GM19463 (cell line): ENCODE measurements around the gene YEATS2.
"Not testable (repeated sequence)": the region's sequence is repeated elsewhere in the genome, so short reads cannot be mapped to it uniquely, and the experiment has no call there.

Experiments
- ATAC-seq: cut with Tn5 transposase; IDR thresholded peaks from one replicate; pipeline ENCODE4 v1.9.1; 2021; ENCODE audit warnings: mild to moderate bottlenecking, moderate library complexity; ENCODE audit not compliant: unreplicated experiment

YEATS2 gene

DNA sequence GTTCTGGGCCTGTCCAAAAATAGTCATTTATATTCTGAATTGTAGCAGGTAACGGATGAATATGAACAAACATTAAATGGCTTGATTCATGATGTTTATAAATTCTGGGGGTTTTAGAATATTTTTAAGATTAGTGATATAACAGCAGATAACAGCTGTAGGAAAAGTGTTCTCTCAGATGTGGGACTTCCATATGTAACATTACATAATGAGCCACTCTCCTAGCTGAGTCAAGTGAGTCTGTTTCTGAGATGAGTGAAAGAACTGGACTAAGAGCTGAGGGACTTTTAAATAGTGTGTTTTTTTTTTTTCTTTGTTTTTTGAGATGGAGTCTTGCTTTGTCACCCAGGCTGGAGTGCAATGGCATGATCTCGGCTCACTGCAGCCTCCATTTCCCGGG is 13.9 kb downstream of the YEATS2 start:
- no peak for ATAC-seq

DNA sequence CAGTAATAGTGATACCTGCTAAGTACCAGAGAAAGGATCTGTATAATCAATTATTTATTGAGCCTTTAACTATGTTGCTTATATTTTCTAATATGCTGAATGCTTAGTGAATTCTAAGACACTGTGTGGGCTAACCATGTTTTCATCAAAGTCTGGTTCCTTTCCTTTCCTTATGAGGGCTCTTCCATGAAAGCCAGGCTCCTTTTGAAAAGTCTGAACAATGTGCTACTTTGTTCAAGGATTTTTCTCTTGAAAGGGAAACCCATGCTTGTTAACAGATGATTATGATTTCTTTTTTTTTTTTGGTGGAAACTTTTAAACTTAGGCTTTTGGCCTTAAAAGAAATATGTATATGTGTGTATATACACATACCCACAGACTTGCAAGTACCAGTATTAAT is 17.0 kb downstream of the YEATS2 start:
- ATAC-seq: no peak

DNA sequence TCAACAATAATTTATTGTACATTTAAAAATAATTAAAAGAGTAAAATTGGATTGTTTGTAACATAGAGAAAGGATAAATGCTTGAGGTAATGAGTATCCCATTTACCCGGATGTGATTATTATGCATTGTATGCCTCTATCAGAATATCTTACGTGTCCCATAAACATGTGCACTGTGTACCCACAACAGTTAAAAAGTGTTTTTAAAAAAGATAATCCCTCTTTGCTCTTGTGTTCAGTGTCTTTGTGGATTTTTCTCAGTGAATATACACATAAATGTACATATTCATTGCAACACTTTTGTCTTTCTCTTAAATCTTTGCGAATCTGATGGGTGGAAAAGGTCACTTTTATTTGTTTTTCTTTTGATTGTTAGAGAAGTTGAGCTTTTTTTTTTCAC is 20.4 kb downstream of the YEATS2 start:
- ATAC-seq: no peak

DNA sequence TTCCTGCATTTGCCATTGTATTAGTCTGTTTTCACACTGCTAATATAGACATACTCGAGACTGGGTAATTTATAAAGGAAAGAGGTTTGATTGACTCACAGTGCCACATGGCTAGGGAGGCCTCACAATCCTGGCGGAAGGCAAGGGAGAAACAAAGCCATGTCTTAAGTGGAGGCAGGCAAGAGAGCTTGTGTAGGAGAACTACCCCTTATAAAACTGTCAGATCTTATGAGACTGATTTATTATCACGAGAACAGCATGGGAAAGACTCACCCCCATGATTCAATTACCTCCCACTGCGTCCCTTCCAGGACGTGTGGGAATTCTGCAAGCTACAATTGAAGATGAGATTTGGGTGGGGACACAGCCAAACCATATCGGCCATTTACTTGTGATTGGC is 27.8 kb downstream of the YEATS2 start:
- ATAC-seq: no peak

DNA sequence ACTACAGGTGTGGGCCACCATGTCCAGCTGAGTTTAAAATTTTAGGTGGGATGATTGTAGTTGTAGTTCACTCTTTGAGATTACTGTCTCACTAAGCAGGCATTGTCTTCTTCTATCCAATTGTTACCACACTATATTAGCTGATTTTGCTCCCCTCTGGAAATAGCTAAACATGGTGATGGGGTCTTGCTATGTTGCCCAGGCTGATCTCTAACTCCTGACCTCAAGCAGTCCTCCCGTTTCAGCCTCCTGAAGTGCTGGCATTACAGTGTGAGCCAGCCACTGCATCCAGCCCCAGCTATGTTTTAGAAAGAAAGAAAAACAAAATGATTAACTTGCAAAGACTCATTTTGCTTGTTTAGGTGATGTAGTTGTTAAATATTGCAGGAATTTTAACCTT is 30.6 kb downstream of the YEATS2 start:
- ATAC-seq: no peak

DNA sequence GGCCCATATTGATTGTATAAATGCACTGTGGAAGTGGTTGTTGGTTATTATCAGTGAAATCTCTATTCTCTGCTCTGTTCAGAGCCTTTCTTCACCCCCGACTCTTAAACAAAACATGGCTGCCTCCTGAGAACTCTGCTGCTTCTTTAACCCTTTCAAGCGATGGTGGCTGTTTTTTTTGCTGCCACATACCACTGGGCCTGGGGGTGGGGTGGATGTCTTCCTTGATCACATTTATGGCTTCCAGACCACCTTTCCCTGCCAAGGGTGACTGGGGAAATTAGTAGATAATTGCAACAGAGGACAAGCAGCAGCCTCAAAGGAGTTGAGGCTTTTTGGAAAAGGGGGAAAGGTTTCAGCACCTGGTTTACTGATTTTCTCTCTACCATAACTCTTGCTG is 32.8 kb downstream of the YEATS2 start:
- no peak for ATAC-seq

DNA sequence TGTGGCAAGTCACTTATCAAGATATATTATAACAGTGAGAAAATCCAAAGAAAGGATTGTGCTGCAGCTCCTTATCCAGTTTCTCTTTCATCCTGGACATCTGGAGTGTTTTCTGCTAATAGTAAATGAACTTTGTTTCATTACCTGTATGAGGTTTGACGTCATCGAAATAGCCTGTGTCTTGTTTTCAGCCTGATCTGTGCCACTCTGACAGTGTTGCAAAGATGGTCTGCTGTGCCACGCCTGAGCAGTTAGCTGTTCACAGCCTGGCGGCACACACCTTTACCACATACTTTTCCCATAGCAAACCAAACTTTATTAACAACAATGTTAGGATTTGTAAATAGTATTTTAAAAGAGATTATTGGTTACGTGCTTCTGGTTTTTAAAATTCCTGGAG is 34.0 kb downstream of the YEATS2 start:
- no peak for ATAC-seq

DNA sequence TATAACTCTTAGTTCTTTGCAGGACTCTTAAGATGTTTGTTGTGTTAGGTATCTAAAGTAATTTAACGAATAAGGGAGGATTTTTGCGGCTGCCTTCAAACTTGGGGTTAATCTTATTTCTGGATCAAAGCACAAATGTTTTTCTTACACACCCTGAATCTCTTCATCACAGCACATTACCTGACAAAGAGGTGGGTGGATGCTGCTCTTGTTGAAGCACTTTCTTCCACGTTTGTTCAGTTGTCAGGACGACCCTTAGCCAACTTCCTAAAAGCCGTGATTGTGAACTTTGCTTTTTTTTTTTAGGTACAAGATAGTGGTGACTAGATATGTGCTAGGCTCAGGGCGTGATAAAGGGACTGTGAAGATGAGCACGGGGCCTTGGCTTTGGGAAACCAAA is 36.0 kb downstream of the YEATS2 start:
- ATAC-seq: no peak

DNA sequence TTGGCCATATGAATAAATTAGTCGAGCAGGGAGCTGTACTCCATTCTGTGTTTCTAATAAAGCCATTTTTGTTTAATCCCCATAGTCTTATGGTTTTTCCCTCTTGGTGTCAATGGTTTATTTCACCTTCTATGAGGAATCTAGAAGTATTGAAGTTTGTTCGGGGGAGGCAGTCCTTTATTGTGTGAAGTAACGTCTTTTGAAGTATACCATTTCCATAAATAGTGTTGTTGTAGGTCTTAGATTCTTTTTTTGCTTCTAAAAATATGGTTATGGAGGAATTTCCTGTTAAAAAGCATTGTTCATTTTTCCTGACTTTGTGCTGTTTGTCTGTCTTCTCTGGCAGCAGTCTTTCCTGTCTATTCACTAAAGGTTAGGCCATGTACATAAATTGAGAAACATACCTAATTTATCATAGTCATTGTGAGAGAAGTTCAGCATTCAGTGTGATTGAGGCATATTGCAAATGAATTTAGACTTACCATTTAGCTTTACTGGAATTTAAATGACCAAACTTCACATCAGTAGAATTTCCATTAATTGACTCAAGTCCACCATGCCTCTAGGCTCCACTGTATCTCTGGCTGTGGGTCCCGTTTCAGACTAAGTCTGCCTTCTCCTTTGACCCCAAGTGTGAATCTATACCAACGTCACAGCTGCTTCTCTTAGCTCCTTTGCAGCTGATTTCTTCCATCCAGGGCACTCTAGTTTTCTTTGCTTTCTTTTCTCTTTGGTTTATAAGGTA is 37.3 kb downstream of the YEATS2 start:
- no peak for ATAC-seq

DNA sequence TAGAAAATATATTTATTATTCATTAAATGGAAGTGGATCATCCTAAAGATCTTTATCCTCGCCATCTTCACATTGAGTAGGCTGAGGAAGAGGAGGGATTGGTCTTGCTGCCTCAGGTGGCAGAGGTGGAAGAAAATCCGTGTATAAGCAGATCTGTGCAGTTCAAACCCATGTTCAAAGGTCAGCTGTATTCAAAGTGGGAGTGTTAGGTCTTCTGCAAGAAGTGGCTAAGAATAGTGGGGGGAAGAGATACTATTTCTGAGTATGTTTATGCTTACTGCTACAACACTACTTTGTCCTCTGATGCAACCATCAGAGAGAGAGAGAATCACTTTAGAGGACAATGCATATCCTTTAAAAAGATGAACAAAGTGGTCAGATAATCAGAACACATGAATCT is 39.5 kb downstream of the YEATS2 start:
- ATAC-seq: no peak

DNA sequence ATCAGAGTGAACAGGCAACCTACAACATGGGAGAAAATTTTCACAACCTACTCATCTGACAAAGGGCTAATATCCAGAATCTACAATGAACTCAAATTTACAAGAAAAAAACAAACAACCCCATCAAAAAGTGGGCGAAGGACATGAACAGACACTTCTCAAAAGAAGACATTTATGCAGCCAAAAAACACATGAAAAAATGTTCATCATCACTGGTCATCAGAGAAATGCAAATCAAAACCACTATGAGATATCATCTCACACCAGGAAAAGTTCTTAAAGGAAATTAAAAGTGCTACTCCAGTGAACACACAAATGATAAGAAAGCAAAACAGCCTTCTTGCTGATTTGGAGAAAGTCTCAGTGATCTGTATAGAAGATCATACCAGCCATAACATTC is 42.6 kb downstream of the YEATS2 start:
- not testable (repeated sequence) for ATAC-seq

DNA sequence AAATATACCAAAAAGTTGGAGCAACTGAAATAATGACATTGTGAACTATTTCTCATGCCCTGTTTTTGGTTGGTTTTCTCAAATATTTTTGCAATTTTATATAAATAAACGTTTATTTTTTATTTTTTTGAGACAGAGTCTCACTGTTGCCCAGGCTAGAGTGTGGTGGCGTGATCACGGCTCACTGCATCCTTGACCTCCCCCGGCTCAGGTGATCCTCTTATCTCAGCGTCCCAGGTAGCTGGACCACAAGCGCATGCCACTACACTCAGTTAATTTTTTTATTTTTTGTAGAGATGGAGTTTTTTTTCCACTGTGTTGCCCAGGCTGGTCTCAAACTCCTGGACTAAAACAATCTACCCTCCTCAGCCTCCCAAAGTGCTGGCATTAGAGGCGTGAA is 45.6 kb downstream of the YEATS2 start:
- no peak for ATAC-seq

DNA sequence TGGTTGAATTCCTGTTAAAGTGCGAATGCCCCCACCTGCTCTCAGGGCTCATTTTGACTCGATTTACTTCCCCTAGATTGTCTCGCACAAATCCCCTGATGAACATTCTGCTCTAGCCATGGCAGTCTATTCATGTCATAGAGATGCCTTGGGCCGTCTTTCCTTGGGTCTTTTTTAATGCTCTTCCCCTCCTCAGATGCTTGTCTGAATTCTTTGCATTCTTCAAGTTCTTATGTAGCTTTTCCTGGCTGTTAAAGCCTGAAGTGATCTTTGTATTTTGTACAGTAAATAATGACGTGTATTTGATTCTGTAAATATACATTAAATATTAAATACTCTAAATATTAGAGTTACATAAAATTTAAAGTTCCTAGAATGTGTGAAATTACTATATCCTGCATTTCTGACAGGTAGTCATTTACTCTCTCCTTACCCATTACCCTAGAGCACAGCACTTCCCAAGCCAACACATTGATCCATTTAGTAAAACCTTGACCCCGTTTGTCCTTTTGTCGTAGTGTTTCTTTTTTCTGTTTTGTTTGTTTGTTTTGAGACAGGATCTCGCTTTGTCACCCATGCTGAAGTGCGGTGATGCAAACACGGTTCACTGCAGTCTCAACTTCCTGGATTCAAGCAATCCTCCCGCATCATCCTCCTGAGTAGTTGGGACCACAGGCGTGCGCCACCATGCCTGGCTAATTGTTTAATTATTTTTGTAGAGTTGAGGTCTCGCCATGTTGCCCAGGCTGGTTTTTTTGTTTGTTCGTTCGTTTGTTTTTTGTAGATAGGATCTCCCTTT is 47.9 kb downstream of the YEATS2 start:
- ATAC-seq: no peak

DNA sequence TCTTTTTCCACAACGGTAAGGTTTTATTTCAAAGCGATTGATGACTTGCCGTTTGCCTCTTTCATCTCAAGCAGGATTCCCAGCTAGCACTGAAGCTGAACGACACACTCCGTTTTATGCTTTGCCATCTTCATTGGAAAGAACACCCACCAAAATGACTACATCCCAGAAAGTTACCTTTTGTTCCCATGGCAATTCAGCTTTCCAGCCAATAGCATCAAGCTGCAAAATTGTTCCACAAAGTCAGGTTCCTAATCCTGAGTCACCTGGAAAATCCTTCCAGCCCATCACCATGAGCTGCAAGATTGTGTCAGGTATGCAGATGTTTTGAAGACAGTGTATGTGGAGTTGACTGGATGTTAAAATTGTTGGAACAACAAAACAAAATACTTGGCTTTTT is 56.5 kb downstream of the YEATS2 start:
- no peak for ATAC-seq

DNA sequence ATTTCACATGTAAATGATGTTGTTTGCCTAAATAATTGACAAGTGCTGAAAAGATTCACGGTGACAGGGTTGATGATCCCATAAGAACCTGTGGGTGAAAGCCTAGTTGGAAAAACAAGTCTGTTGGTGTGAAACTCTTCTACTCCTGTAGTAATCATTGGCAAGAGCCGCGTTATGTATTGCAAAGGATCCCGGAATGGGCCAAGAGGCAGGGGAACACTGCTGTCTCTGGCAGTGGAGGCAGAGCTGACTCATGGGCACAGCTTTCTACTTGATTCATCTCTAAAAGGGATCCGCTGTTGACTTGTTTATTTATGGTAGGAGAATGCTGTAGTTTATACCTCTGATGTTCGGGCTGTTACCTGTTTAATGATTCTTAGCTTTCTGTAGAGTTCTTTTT is 64.7 kb downstream of the YEATS2 start:
- ATAC-seq: no peak

DNA sequence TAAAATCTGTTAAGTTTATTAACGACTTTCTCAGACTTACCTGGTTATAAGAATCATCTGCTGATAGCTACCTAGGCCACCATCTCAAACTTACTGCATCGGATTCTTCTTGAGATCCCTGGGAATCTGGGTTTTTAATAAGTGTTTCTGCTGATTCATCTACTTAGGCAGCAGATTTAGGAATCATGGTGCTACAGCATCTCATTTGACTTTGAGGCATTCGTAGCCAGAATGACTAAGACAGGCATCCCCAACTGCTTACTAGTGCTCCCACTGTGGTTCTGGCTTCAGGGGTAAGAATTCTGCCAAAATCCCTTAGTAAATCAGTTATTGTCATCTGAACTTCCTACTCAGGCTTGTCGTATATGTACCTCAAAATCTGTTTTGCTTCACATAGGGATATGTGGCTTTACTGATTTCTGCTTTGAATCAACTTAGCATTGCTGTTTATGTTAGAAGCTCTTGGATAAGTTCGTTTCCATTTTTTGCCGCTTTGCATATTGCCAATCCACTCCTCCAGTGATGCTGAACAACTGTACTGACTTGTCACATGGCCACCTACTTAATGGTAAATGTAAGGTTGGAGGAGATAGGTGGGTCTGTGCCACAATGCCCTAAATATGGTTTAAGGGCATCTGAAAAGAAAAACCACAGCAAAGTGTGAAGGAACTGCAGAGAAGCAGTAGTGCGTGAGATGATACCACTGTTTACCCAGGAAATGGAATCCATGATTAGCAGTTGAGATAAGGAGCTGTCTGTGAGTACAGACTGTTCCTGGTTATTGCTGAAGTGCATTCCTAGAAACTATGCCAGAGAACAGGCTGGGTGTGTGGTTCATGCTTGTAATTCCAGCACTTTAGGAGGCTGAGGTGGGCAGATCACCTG is 67.5 kb downstream of the YEATS2 start:
- no peak for ATAC-seq

DNA sequence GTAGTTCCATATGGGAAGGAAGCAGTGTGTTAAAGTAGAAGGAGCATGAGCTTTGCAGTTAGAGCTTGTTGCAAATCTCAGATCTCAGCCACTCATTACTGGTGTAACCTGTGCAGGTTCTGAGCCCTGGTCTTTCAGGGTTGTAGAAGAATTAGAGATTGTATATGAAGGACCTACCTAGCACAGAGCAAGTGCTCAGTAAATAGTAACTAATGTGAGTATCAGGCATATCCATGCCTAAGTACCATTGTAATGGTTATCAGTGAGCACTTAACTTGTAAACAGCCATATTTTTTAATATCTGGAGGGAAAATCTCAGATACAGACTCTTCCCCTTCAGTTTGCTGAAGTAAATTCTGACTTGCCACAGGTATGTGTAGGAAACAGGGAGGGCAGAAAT is 68.5 kb downstream of the YEATS2 start:
- ATAC-seq: no peak

DNA sequence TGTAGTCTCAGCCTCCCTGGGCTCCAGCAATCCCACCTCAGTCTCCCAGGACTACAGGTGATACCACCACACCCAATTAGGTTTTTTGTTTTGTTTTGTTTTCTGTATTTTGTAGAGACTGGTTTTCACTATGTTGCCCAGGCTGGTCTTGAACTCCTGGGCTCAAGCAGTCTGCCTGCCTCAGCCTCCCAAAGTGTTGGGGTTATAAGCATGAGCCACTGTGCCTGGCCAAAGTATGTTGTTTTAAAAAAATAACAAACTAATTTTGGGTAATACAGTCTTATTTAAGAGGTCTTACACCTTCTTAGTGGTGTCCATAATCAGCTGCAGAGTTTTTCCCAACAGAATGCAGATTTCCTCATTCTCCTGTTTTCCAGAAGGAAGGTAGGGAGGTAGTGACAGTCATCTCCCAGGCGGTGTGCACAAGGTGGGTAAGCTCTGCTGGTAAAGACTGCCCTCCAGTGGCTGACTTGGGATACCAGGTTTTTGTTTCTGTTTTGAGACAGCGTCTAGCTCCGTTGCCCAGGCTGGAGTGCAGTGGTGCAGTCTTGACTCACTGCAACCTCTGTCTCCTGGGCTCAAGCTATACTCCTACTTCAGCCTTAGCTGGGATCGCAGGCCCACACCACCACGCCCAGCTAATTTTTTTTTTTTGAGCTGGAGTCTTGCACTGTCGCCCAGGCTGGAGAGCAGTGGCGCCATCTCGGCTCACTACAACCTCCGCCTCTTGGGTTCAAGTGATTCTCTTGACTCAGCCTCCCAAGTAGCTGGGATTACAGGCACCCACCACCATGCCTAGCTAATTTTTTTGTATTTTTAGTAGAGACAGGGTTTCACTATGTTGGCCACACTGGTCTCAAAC is 69.4 kb downstream of the YEATS2 start:
- ATAC-seq: no peak

DNA sequence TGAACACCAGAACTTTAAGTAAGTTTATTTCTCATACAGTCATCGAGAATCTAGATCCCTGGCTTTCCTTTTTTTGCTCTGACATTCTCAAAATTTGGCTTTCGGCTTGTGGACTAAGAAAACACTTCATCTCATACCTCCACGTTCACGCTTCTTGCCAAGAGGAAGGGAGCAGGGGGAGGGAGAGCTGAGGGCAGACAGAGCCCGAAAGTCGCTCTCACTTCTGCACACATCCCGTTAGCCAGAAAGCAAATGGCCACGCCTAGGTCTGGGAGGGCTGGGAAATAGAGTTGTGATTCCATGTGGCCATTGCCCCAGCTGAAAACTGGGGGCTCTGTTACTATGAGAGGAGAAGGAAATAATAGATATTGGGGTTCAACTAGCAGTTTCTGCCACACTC is 70.5 kb downstream of the YEATS2 start:
- no peak for ATAC-seq

DNA sequence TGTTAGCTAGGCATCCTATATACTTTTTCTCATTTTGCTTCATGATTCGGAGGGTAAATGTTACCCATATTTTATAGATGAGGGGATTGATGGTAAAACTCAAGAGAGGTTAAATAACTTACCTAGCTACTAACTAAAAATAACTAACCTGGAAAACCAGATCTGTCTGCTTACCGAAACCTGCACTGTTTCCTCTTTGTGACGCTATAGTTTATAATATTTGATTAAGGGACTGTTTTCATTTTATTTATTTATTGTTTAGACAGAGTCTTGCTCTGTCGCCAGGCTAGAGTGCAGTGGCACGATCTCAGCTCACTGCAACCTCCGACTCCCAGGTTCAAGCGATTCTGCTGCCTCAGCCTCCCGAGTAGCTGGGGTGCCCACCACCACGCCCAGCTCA is 71.9 kb downstream of the YEATS2 start:
- no peak for ATAC-seq

DNA sequence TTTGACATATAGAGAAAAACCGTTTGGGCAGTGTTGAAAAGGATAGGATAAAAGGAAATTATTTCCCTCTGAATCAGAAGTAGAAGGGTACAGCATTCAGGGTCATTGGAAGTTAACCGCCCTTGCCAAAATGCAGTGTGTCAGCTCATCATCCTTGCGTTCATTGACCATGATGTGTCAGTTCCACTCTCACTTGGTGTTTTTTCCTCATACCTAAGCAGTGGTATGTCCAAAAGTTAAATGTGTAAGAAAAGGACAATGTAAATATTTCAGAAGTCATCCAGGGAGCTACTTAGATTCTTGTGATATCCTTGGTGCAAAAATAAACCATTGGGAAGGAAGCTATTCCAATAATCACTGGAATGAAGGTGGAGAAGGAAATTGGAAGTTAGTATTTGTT is 77.0 kb downstream of the YEATS2 start:
- ATAC-seq: no peak
